Activated T-cell treated with anti-CD3 and anti-CD28 coated beads, Interleukin-2, amount 50 U/mL, for 72 hours (primary cell): Measurements from ENCODE around the gene VPS33A. TPM values are rescaled to one million over a fixed set of nuclear protein-coding genes. Genes with fewer than 3 reads are reported as not detected.

Source experiments
- ATAC-seq, 2 donors: fragments of 150-1000 bp; cut with Tn5 transposase; replicated peaks in 1 of 2; 2 replicates each; pipeline ENCODE4 v1.10.0; 2021; ENCODE audit warnings: moderate library complexity in 2 of 2, mild to moderate bottlenecking in 1 of 2
- DNase-seq, 2 donors: peaks; one replicate each; pipeline ENCODE4 v3.0.0; 2021 to 2022; ENCODE audit warnings: mixed read lengths in 1 of 2
- H3K27ac Mint-ChIP-seq: one replicate; pipeline ENCODE4 v1.8.0; 2022; ENCODE audit warnings: mild to moderate bottlenecking, moderate library complexity, mixed read lengths
- H3K27me3 Mint-ChIP-seq: one replicate; pipeline ENCODE4 v1.8.0; 2022; ENCODE audit warnings: low read depth, mixed read lengths
- H3K36me3 Mint-ChIP-seq, 2 donors: one replicate each; pipeline ENCODE4 v1.8.0; 2022; ENCODE audit warnings: mixed read lengths in 2 of 2, mild to moderate bottlenecking in 1 of 2; ENCODE audit not compliant: insufficient read depth in 2 of 2
- H3K4me1 Mint-ChIP-seq: one replicate; pipeline ENCODE4 v1.8.0; 2022; ENCODE audit warnings: low read depth, mixed read lengths
- H3K4me3 Mint-ChIP-seq, 2 donors: one replicate each; pipeline ENCODE4 v1.8.0; 2022; ENCODE audit warnings: mild to moderate bottlenecking in 2 of 2, mixed read lengths in 2 of 2, moderate library complexity in 2 of 2
- H3K9me3 Mint-ChIP-seq, 2 donors: one replicate each; pipeline ENCODE4 v1.8.0; 2022; ENCODE audit warnings: mixed read lengths in 2 of 2
- total RNA-seq, 2 donors: library from RNA; stranded (reverse); gene quantifications; one replicate each; pipeline ENCODE4 v1.2.3, GENCODE V29; 2022

Gene VPS33A
- total RNA-seq, 2 donors from 2014 or later, result 23.5 to 24.1 TPM

- peak overlapping the region; percentile 70 to 93 for H3K4me3 Mint-ChIP-seq
- peaks cover 17% of the 10 kb centered on the region for H3K4me1 Mint-ChIP-seq
- DNase-seq (no peak), ATAC-seq (peak in 1 of 2 donors; percentile 41)
- peaks cover 0 to 4% of the 10 kb centered on the region in 2 donors for H3K36me3 Mint-ChIP-seq
- peak overlapping the region; percentile 67 for H3K27ac Mint-ChIP-seq
- no peaks in the 10 kb centered on the region for H3K9me3 Mint-ChIP-seq
- no peaks in the 10 kb centered on the region for H3K27me3 Mint-ChIP-seq
Observed at GRCh38 chr12:122243965-122244364, 22.3 kb downstream of the VPS33A start.

GRCh38 chr12:122238861-122239260 is 27.4 kb downstream of the VPS33A start:
- no peak for ATAC-seq
- no peak for DNase-seq
- no peak overlapping the region for H3K27ac Mint-ChIP-seq
- peaks cover 4% of the 10 kb centered on the region for H3K4me1 Mint-ChIP-seq
- no peaks in the 10 kb centered on the region for H3K9me3 Mint-ChIP-seq
- H3K36me3 Mint-ChIP-seq, result peaks cover 6 to 7% of the 10 kb centered on the region in 2 donors
- no peak overlapping the region for H3K4me3 Mint-ChIP-seq
- no peaks in the 10 kb centered on the region for H3K27me3 Mint-ChIP-seq

- no peaks in the 10 kb centered on the region for H3K4me1 Mint-ChIP-seq
- H3K9me3 Mint-ChIP-seq, result no peaks in the 10 kb centered on the region
- H3K36me3 Mint-ChIP-seq, result peaks cover 7 to 11% of the 10 kb centered on the region in 2 donors
- H3K4me3 Mint-ChIP-seq, result no peak overlapping the region
- H3K27me3 Mint-ChIP-seq, result no peaks in the 10 kb centered on the region
- DNase-seq, result no peak
- peak overlapping the region; percentile 54 for H3K27ac Mint-ChIP-seq
- ATAC-seq, result no peak
Observed at GRCh38 chr12:122235741-122236140, 30.6 kb downstream of the VPS33A start.

GRCh38 chr12:122232691-122233090 is 33.6 kb downstream of the VPS33A start:
- H3K4me3 Mint-ChIP-seq, result no peak overlapping the region
- ATAC-seq (no peak), DNase-seq (no peak)
- H3K27me3 Mint-ChIP-seq, result no peaks in the 10 kb centered on the region
- H3K9me3 Mint-ChIP-seq, result no peaks in the 10 kb centered on the region
- H3K36me3 Mint-ChIP-seq, result peaks cover 7 to 8% of the 10 kb centered on the region in 2 donors
- H3K27ac Mint-ChIP-seq, result no peak overlapping the region
- peaks cover 6% of the 10 kb centered on the region for H3K4me1 Mint-ChIP-seq

- Mint-ChIP-seq H3K4me3 (no peak overlapping the region), H3K4me1 (peaks cover 18% of the 10 kb centered on the region), H3K27me3 (no peaks in the 10 kb centered on the region), H3K9me3 (no peaks in the 10 kb centered on the region), H3K36me3 (peaks cover 4 to 5% of the 10 kb centered on the region in 2 donors), H3K27ac (no peak overlapping the region)
- ATAC-seq (no peak), DNase-seq (no peak)
Observed at GRCh38 chr12:122230798-122231197, 35.5 kb downstream of the VPS33A start.

GRCh38 chr12:122228092-122228491 is 38.2 kb downstream of the VPS33A start:
- no peak for ATAC-seq
- Mint-ChIP-seq H3K4me1 (peaks cover 35% of the 10 kb centered on the region), H3K27ac (no peak overlapping the region)

GRCh38 chr12:122227341-122227740 is 39.0 kb downstream of the VPS33A start:
- Mint-ChIP-seq H3K27me3 (no peaks in the 10 kb centered on the region), H3K36me3 (peaks cover 2 to 12% of the 10 kb centered on the region in 2 donors), H3K4me3 (peak overlapping the region; percentile 72 to 83), H3K4me1 (peaks cover 40% of the 10 kb centered on the region), H3K9me3 (no peaks in the 10 kb centered on the region), H3K27ac (no peak overlapping the region)
- ATAC-seq (no peak), DNase-seq (peak; percentile 21 to 65)

More at GRCh38 chr12:122228092-122228491, 38.2 kb downstream of the VPS33A start:
- Mint-ChIP-seq H3K27me3 (no peaks in the 10 kb centered on the region), H3K4me3 (peak overlapping the region; percentile 55 to 83), H3K36me3 (peaks cover 2 to 13% of the 10 kb centered on the region in 2 donors), H3K9me3 (no peaks in the 10 kb centered on the region)
- DNase-seq, result no peak

- DNase-seq (no peak), ATAC-seq (peak; percentile 64 to 68)
- Mint-ChIP-seq H3K4me1 (peaks cover 40% of the 10 kb centered on the region), H3K4me3 (peak overlapping the region; percentile 72 to 83), H3K9me3 (no peaks in the 10 kb centered on the region), H3K27ac (no peak overlapping the region), H3K36me3 (peaks cover 2 to 13% of the 10 kb centered on the region in 2 donors), H3K27me3 (no peaks in the 10 kb centered on the region)
Observed at GRCh38 chr12:122226366-122227125, 39.7 kb downstream of the VPS33A start.

GRCh38 chr12:122225683-122226365 is 40.5 kb downstream of the VPS33A start, which contains the start of gene DIABLO:
Gene DIABLO, minus strand, starts transcription at chr12:122226052. Its CDS starts 38 bp downstream, at chr12:122226014.
- Mint-ChIP-seq H3K27me3 (no peaks in the 10 kb centered on the region), H3K9me3 (no peaks in the 10 kb centered on the region), H3K36me3 (peaks cover 2 to 13% of the 10 kb centered on the region in 2 donors), H3K27ac (peak within 1 kb of the TSS; percentile 89), H3K4me1 (peaks cover 40% of the 10 kb centered on the region), H3K4me3 (peak within 1 kb of the TSS; percentile 94)
- DNase-seq (peak; percentile 100), ATAC-seq (peak; percentile 90 to 91)

GRCh38 chr12:122216445-122216844 is 49.8 kb downstream of the VPS33A start:
- ATAC-seq (no peak), DNase-seq (no peak)
- H3K4me1 Mint-ChIP-seq, result peaks cover 5% of the 10 kb centered on the region
- peaks cover 8 to 30% of the 10 kb centered on the region in 2 donors for H3K36me3 Mint-ChIP-seq
- H3K9me3 Mint-ChIP-seq, result no peaks in the 10 kb centered on the region
- no peaks in the 10 kb centered on the region for H3K27me3 Mint-ChIP-seq
- H3K4me3 Mint-ChIP-seq, result no peak overlapping the region
- H3K27ac Mint-ChIP-seq, result peak overlapping the region; percentile 79

- Mint-ChIP-seq H3K4me3 (no peak overlapping the region), H3K27me3 (no peaks in the 10 kb centered on the region), H3K36me3 (peaks cover 8 to 32% of the 10 kb centered on the region in 2 donors), H3K27ac (peak overlapping the region; percentile 79), H3K4me1 (peaks cover 5% of the 10 kb centered on the region), H3K9me3 (no peaks in the 10 kb centered on the region)
- peak in 1 of 2 donors; percentile 64 for ATAC-seq
- no peak for DNase-seq
Observed at GRCh38 chr12:122215771-122216170, 50.5 kb downstream of the VPS33A start.

GRCh38 chr12:122208073-122208820 is 58.0 kb downstream of the VPS33A start:
- Mint-ChIP-seq H3K27me3 (peaks cover 10% of the 10 kb centered on the region), H3K9me3 (no peaks in the 10 kb centered on the region), H3K4me3 (no peak overlapping the region), H3K27ac (peak overlapping the region; percentile 13), H3K4me1 (peaks cover under 1% of the 10 kb centered on the region), H3K36me3 (peaks cover 0 to 14% of the 10 kb centered on the region in 2 donors)
- DNase-seq (no peak), ATAC-seq (no peak)

- DNase-seq (no peak), ATAC-seq (no peak)
- Mint-ChIP-seq H3K27me3 (peaks cover 19% of the 10 kb centered on the region), H3K9me3 (no peaks in the 10 kb centered on the region), H3K4me1 (peaks cover 9% of the 10 kb centered on the region), H3K27ac (no peak overlapping the region), H3K36me3 (peaks cover 0 to 9% of the 10 kb centered on the region in 2 donors), H3K4me3 (no peak overlapping the region)
Observed at GRCh38 chr12:122207391-122207790, 58.9 kb downstream of the VPS33A start.
